Activated CD8-positive, alpha-beta T cell treated with anti-CD3 and anti-CD28 coated beads for 36 hours (primary cell): ENCODE measurements around the gene OR1N2. TPM values are rescaled to one million over a fixed set of nuclear protein-coding genes. Genes with fewer than 3 reads are reported as not detected.

ENCODE experiments used
- ATAC-seq: fragments of 200-7000 bp; cut with Tn5 transposase; one replicate; pipeline ENCODE4 v1.10.0; 2021; ENCODE audit warnings: mild to moderate bottlenecking, moderate library complexity
- CTCF ChIA-PET: fragments of 350-600 bp; sonication (Branson Sonifier 250); formaldehyde crosslinking; loops from one replicate; lab custom pipeline; 2021; ENCODE audit warnings: antibody characterized with exemption; lab: Charles Lee
- POLR2A ChIA-PET: fragments of 350-600 bp; sonication (Branson Sonifier 250); formaldehyde crosslinking; loops from one replicate; lab custom pipeline; 2021; ENCODE audit warnings: antibody characterized with exemption; lab: Charles Lee
- DNase-seq: peaks from one replicate; pipeline ENCODE4 v3.0.0-alpha.2; 2020
- H3K27ac Mint-ChIP-seq: one replicate; pipeline ENCODE4 v1.8.0; 2021; ENCODE audit warnings: mild to moderate bottlenecking, mixed read lengths
- H3K27me3 Mint-ChIP-seq: one replicate; pipeline ENCODE4 v1.8.0; 2021; ENCODE audit warnings: mixed read lengths
- H3K36me3 Mint-ChIP-seq: one replicate; pipeline ENCODE4 v1.8.0; 2021; ENCODE audit warnings: low read depth, mixed read lengths
- H3K4me1 Mint-ChIP-seq: one replicate; pipeline ENCODE4 v1.8.0; 2021; ENCODE audit warnings: low read depth, mixed read lengths
- H3K4me3 Mint-ChIP-seq: one replicate; pipeline ENCODE4 v1.8.0; 2021; ENCODE audit warnings: mild to moderate bottlenecking, moderate library complexity, mixed read lengths
- H3K9me3 Mint-ChIP-seq: one replicate; pipeline ENCODE4 v1.8.0; 2021; ENCODE audit warnings: mixed read lengths
- CTCF ChIP-seq: fragments of 200-600 bp; IDR thresholded peaks from one replicate; pipeline ENCODE4 v1.8.0; 2022; ENCODE audit warnings: antibody characterized with exemption, mild to moderate bottlenecking
- intact Hi-C: fragments of 100-400 bp; cut with micrococcal nuclease; formaldehyde crosslinking; loops from one replicate; pipeline ENCODE4 v1.10.0; 2022
- total RNA-seq, 2 experiments: library from RNA; stranded (reverse); gene quantifications; one replicate each; pipeline ENCODE4 v1.2.3, GENCODE V29; 2021

The OR1N2 gene
- not detected for total RNA-seq

GRCh38 chr9:122552812-122553211 is at the start of gene OR1N2:
TSS of gene OR1N2 (plus strand) at chr9:122553112. CDS start at chr9:122553212, 100 bp downstream.
- Mint-ChIP-seq H3K27ac (no peak within 1 kb of the TSS), H3K4me1 (no peaks in the 10 kb centered on the region), H3K4me3 (no peak within 1 kb of the TSS), H3K9me3 (no peaks in the 10 kb centered on the region), H3K36me3 (no peaks in the 10 kb centered on the region), H3K27me3 (peaks cover 17% of the 10 kb centered on the region)
- TF ChIP-seq CTCF = no peak
- ChIA-PET POLR2A (interaction anchor here (1.2 kb wide), 1 partner anchor 23 kb away, joined by 3 read pairs; no protein-coding TSS in a partner anchor), CTCF (no interaction called here)
- DNase-seq = no peak
- ATAC-seq = no peak
- intact Hi-C loops = no loop called here

- no peaks in the 10 kb centered on the region for H3K4me1 Mint-ChIP-seq
- H3K27me3 Mint-ChIP-seq = peaks cover 15% of the 10 kb centered on the region
- no peak for ATAC-seq
- H3K4me3 Mint-ChIP-seq = no peak overlapping the region
- no peaks in the 10 kb centered on the region for H3K9me3 Mint-ChIP-seq
- intact Hi-C loops = no loop called here
- H3K36me3 Mint-ChIP-seq = no peaks in the 10 kb centered on the region
- ChIA-PET POLR2A (no interaction called here), CTCF (no interaction called here)
- H3K27ac Mint-ChIP-seq = no peak overlapping the region
- DNase-seq = no peak
- TF ChIP-seq CTCF = no peak
Measured at GRCh38 chr9:122506964-122507363, 45.9 kb upstream of the OR1N2 start.

- intact Hi-C loops = no loop called here
- TF ChIP-seq CTCF = no peak
- ATAC-seq = no peak
- H3K4me3 Mint-ChIP-seq = no peak within 1 kb of the TSS
- no peaks in the 10 kb centered on the region for H3K36me3 Mint-ChIP-seq
- CTCF ChIA-PET = interaction anchor here (1.0 kb wide), 1 partner anchor 12 kb away, joined by 5 read pairs; no protein-coding TSS in a partner anchor
- no peaks in the 10 kb centered on the region for H3K9me3 Mint-ChIP-seq
- POLR2A ChIA-PET = interaction anchor here (0.6 kb wide), 1 partner anchor 95 kb away, joined by 3 read pairs; no protein-coding TSS in a partner anchor
- H3K27ac Mint-ChIP-seq = no peak within 1 kb of the TSS
- DNase-seq = no peak
- peaks cover 19% of the 10 kb centered on the region for H3K27me3 Mint-ChIP-seq
- no peaks in the 10 kb centered on the region for H3K4me1 Mint-ChIP-seq
Measured at GRCh38 chr9:122510502-122510901, 42.4 kb upstream of the OR1N2 start, which contains the start of gene OR1J2. TSS of gene OR1J2 (plus strand) at chr9:122510802. CDS start at chr9:122510802, 0 bp downstream.

GRCh38 chr9:122518226-122518625 is 34.7 kb upstream of the OR1N2 start:
- H3K36me3 Mint-ChIP-seq = no peaks in the 10 kb centered on the region
- DNase-seq = no peak
- peaks cover 13% of the 10 kb centered on the region for H3K27me3 Mint-ChIP-seq
- ChIA-PET CTCF (no interaction called here), POLR2A (no interaction called here)
- no peaks in the 10 kb centered on the region for H3K9me3 Mint-ChIP-seq
- H3K4me3 Mint-ChIP-seq = no peak overlapping the region
- H3K4me1 Mint-ChIP-seq = no peaks in the 10 kb centered on the region
- intact Hi-C loops = no loop called here
- no peak overlapping the region for H3K27ac Mint-ChIP-seq
- ATAC-seq = no peak
- TF ChIP-seq CTCF = no peak

GRCh38 chr9:122518841-122519240 is 34.1 kb upstream of the OR1N2 start, which contains the start of gene OR1J4:
TSS of gene OR1J4 (plus strand) at chr9:122519141. CDS start at chr9:122519141, 0 bp downstream.
- ATAC-seq = no peak
- H3K4me1 Mint-ChIP-seq = no peaks in the 10 kb centered on the region

More at GRCh38 chr9:122518841-122519240, 34.1 kb upstream of the OR1N2 start, which contains the start of gene OR1J4:
- no peak for TF ChIP-seq CTCF
- Mint-ChIP-seq H3K9me3 (no peaks in the 10 kb centered on the region), H3K36me3 (no peaks in the 10 kb centered on the region), H3K27ac (no peak within 1 kb of the TSS), H3K27me3 (peaks cover 14% of the 10 kb centered on the region), H3K4me3 (no peak within 1 kb of the TSS)
- DNase-seq = no peak
- intact Hi-C loops = no loop called here
- POLR2A ChIA-PET = no interaction called here
- CTCF ChIA-PET = no interaction called here
